ENCODE results near the gene DLG1. TPM values are rescaled to one million over a fixed set of nuclear protein-coding genes. Genes with fewer than 3 reads are reported as not detected.

Gene DLG1
- total and polyA plus RNA-seq, 2 donors from 2014 or later = 19.4 to 101 TPM

DNA sequence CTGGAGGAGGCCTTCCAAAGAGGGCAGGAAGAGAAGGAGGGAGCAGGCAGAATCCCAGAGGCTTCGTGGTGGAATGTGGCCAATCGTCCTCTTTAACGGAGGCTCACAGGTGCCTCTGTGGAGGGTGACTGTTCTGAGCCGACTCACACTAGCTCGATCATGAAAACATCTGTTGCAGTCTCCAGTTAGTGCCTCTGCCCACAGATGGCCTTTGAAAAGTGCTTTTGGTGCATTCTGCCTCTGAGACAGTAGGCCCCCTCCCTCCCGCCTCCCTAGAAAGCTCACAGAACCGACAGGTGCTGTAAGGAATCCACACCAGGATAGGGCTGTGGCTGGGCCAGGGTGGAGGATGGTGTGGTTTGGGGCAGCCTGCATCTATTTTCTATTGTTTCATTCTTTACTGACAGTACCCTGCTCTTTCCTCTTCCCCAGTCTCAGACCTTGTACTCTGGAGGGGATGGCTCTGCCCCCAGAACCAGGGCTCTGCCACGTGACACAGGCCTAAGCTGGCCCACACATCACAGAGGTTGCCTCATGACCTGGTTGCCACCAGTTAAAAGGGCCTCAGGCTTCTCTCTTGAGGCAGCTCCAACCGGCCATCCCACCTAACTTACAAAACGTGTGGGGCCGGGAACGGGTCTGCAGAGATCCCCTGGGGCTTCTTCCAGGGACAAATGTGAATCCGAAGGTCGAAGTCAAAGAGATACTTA, 302.6 kb downstream of the DLG1 start:
- no peak overlapping the region for H3K4me3 ChIP-seq (ENCODE audit: low read length in 3 of 3)
- H3K4me1 ChIP-seq (ENCODE audit: control insufficient read depth in 2 of 3, insufficient read depth in 2 of 3, low read depth in 1 of 3, low read length in 3 of 3) = no peaks in the 10 kb centered on the region
- TF ChIP-seq, protein P1, sequence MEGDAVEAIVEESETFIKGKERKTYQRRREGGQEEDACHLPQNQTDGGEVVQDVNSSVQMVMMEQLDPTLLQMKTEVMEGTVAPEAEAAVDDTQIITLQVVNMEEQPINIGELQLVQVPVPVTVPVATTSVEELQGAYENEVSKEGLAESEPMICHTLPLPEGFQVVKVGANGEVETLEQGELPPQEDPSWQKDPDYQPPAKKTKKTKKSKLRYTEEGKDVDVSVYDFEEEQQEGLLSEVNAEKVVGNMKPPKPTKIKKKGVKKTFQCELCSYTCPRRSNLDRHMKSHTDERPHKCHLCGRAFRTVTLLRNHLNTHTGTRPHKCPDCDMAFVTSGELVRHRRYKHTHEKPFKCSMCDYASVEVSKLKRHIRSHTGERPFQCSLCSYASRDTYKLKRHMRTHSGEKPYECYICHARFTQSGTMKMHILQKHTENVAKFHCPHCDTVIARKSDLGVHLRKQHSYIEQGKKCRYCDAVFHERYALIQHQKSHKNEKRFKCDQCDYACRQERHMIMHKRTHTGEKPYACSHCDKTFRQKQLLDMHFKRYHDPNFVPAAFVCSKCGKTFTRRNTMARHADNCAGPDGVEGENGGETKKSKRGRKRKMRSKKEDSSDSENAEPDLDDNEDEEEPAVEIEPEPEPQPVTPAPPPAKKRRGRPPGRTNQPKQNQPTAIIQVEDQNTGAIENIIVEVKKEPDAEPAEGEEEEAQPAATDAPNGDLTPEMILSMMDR (IDR thresholded peaks at IDR 0.05; ENCODE audit: borderline replicate concordance, extremely low read depth, insufficient read depth) = no peak
- DNase-seq (peak in 2 of 5 donors; percentile 23 to 28), FAIRE-seq (no peak)
- H3K9me3 ChIP-seq (ENCODE audit: control insufficient read depth in 2 of 3, insufficient read depth in 1 of 3, low read length in 3 of 3) = no peaks in the 10 kb centered on the region
- intact Hi-C loops (cut with DNase I) = no loop called here
- H3K36me3 ChIP-seq (ENCODE audit: control insufficient read depth in 2 of 3, insufficient read depth in 3 of 3, low read length in 3 of 3) = no peaks in the 10 kb centered on the region
- no peak overlapping the region for H3K27ac ChIP-seq (ENCODE audit: low read depth in 2 of 2, low read length in 2 of 2)
- H3K9ac ChIP-seq (ENCODE audit: low read length in 3 of 3) = no peak overlapping the region
- H3K27me3 ChIP-seq (ENCODE audit: control insufficient read depth, insufficient read depth, low read length) = no peaks in the 10 kb centered on the region

DNA sequence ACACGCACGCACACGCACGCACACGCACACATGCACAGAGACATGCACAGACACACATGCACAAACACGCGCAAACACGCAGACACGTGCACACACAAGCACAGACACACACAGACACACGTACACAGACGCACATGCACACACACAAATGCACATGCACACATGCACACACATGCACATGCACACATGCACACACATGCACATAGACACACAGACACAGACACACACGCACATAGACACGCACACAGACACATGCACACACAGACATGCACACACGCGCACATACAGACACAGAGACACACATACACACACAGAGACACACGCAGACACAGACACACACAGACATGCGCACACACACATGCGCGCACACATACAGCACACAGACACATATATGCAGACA, 303.4 kb downstream of the DLG1 start:
- FAIRE-seq = no peak
- intact Hi-C loops (cut with DNase I) = no loop called here
- peak in 2 of 5 donors; percentile 19 to 28 for DNase-seq

DNA sequence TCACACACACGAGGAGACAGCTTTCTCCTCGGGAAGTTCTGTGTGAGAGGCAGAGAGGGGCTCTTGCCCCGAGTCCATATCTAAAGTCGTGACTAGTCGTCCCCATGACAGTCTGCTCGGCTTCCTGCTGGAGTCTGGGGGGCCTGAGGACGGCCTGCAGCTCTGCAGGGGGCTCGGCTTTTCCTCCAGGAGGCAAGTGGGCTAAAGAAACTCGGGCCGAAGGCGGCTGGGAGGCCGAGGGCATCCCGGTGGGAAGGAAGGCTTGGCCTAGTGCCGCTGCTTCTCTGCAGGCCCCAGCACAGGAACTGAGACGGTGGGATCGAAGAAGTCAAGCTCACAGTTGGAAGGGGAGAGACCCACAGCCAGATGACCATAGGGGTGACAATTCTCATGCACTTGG, 304.4 kb downstream of the DLG1 start:
- Histone ChIP-seq H3K9me3 (ENCODE audit: control insufficient read depth in 2 of 3, insufficient read depth in 1 of 3, low read length in 3 of 3) (no peaks in the 10 kb centered on the region), H3K9ac (ENCODE audit: low read length in 3 of 3) (no peak overlapping the region), H3K4me1 (ENCODE audit: control insufficient read depth in 2 of 3, insufficient read depth in 2 of 3, low read depth in 1 of 3, low read length in 3 of 3) (no peaks in the 10 kb centered on the region), H3K27ac (ENCODE audit: low read depth in 2 of 2, low read length in 2 of 2) (no peak overlapping the region), H3K36me3 (ENCODE audit: control insufficient read depth in 2 of 3, insufficient read depth in 3 of 3, low read length in 3 of 3) (no peaks in the 10 kb centered on the region), H3K4me3 (ENCODE audit: low read length in 3 of 3) (no peak overlapping the region), H3K27me3 (ENCODE audit: control insufficient read depth, insufficient read depth, low read length) (no peaks in the 10 kb centered on the region)
- TF ChIP-seq, protein P1 (IDR thresholded peaks at IDR 0.05; ENCODE audit: borderline replicate concordance, extremely low read depth, insufficient read depth) = no peak
- peak in 2 of 5 donors; percentile 8 to 52 for DNase-seq
- intact Hi-C loops (cut with DNase I) = no loop called here
- FAIRE-seq = no peak

More for the DNA sequence above, 303.4 kb downstream of the DLG1 start:
- H3K27ac ChIP-seq (ENCODE audit: low read depth in 2 of 2, low read length in 2 of 2) = no peak overlapping the region
- no peaks in the 10 kb centered on the region for H3K36me3 ChIP-seq (ENCODE audit: control insufficient read depth in 2 of 3, insufficient read depth in 3 of 3, low read length in 3 of 3)
- H3K4me1 ChIP-seq (ENCODE audit: control insufficient read depth in 2 of 3, insufficient read depth in 2 of 3, low read depth in 1 of 3, low read length in 3 of 3) = no peaks in the 10 kb centered on the region
- H3K9me3 ChIP-seq (ENCODE audit: control insufficient read depth in 2 of 3, insufficient read depth in 1 of 3, low read length in 3 of 3) = no peaks in the 10 kb centered on the region
- H3K4me3 ChIP-seq (ENCODE audit: low read length in 3 of 3) = peak overlapping the region in 1 of 3 donors; percentile 6
- H3K9ac ChIP-seq (ENCODE audit: low read length in 3 of 3) = no peak overlapping the region
- no peaks in the 10 kb centered on the region for H3K27me3 ChIP-seq (ENCODE audit: control insufficient read depth, insufficient read depth, low read length)
- TF ChIP-seq, protein P1 (IDR thresholded peaks at IDR 0.05; ENCODE audit: borderline replicate concordance, extremely low read depth, insufficient read depth) = no peak

Small RNA genes lying within 50 kb of the gene (microRNA-seq; reads per million reads assigned to microRNA genes)
- gene MIR4797 = not detected
